ENCODE measurements around the gene PRKCD. TPM values are rescaled to one million over a fixed set of nuclear protein-coding genes. Genes with fewer than 3 reads are reported as not detected.

PRKCD gene
- total and polyA plus RNA-seq, 9 of the 15 experiments (the other 6 are each of a cell fraction or from before 2014, with no cell fraction given): 2.5 to 19.5 (median 6.1) TPM

DNA sequence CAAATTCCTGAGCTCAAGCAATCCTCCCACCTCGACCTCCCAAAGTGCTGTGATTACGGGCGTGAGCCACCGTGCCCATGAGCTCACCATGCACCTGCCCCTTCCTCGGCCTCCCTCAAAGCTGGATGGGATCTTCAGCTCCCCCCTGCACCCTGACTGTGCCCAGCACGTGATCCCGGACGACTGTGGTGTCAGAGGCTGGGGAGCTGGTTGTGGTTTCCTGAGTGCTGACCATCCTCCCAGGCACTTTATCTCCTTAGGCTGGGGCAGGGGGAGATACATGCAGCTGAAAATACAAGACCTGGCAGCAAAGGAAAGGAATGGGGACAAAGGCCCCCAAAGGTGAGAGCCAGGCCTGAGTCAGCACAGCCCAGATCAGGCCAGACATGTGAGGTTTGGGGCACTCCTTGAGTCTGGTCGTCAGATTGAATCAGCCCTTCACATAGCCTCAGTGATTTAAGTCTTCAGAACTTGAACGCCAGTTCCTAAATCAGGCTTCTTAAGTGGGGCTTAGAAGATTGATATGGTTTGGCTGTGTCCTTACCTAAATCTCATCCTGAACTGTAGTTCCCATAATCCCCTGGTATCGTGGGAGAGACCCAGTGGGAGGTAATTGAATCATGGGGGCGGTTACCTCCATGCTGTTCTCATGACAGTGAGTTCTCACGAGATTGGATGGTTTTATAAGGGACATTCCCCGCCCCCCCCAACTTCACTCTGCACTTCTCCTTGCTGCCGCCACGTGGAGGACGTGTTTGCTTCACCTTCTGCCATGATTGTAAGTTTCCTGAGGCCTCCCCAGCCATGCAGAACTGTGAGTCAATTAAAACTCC, 35.8 kb downstream of the PRKCD start:
- ChIA-PET POLR2A (interaction anchor here (0.7 to 1.2 kb wide), 5 partner anchors 82 to 254 kb away, joined by 3 to 5 read pairs (median 3); no protein-coding TSS in a partner anchor), CTCF (ENCODE audit: low intra/inter-chr PET ratio) (interaction anchor here (0.8 to 2.5 kb wide), 3 partner anchors 83 to 513 kb away, joined by 4 to 32 read pairs (median 4); no protein-coding TSS in a partner anchor)
- intact Hi-C loops (cut with micrococcal nuclease): loop anchor here (1.0 to 5.0 kb wide), 3 partner anchors 64 to 346 kb away; partner anchors contain the start of gene RFT1
- Histone ChIP-seq H3K9ac (ENCODE audit: insufficient read depth in 1 of 2, low read depth in 2 of 2, low read length in 2 of 2) (peak overlapping the region; percentile 26 to 34; a peak in 1 of 4 replicates), H4K20me1 (replicated peaks; ENCODE audit: control insufficient read depth, insufficient read depth, low read length) (0 out of 2 replicates have a peak, but pooled peaks cover 5% of the 10 kb centered on the region), H3K27me3 (ENCODE audit: control insufficient read depth in 2 of 2, insufficient read depth in 2 of 2, low read length in 2 of 2) (no peaks in the 10 kb centered on the region), H2AFZ (ENCODE audit: low read depth, low read length) (peak overlapping the region; percentile 72), H3K4me1 (replicated peaks in 1 of 2; ENCODE audit: control insufficient read depth in 2 of 2, insufficient read depth in 2 of 2, low read length in 2 of 2) (peaks cover 9 to 19% of the 10 kb centered on the region in 2 experiments; a peak in 4 of 5 replicates), H3K36me3 (ENCODE audit: control insufficient read depth, insufficient read depth, low read length) (0 out of 3 replicates have a peak, but pooled peaks cover 2% of the 10 kb centered on the region), H3K27ac (ENCODE audit: extremely low read depth, low read depth, low read length) (peak overlapping the region; percentile 30; the same call in 2 of the 3 replicates), H3K9me1 (ENCODE audit: control insufficient read depth, insufficient read depth, low read length) (no peaks in the 10 kb centered on the region), H3K79me2 (ENCODE audit: control insufficient read depth, insufficient read depth, low read length) (no peaks in the 10 kb centered on the region), H3K4me2 (ENCODE audit: insufficient read depth, low read length) (peak overlapping the region; percentile 55), H3K9me3 (replicated peaks; ENCODE audit: control insufficient read depth, insufficient read depth, low read depth, low read length) (no peaks in the 10 kb centered on the region), H3K4me3 (no peak overlapping the region)
- peak in 3 of 4 experiments; percentile 21 to 87 (median 38) for DNase-seq (ENCODE audit: extremely low read depth in 1 of 4, low spot score in 3 of 4)
- no TSS peak for BruUV-seq (replicated peaks)
- peak; percentile 87 for FAIRE-seq
- in situ Hi-C loops (cut with MboI): loop anchor here (5.0 kb wide), 1 partner anchor 84 kb away; no protein-coding TSS in a partner anchor
- peak; percentile 83 for ATAC-seq
- WGBS (ENCODE audit: insufficient coverage, low coverage, missing lambda C conversion rate): 22% methylated on average over 15 of the region's 17 CpGs
- TF ChIP-seq LEF1 (IDR thresholded peaks at IDR 0.05) (0 out of 2 replicates have a peak, but pooled peaks have one; percentile 9), SIN3A (IDR thresholded peaks at IDR 0.05; ENCODE audit: borderline replicate concordance in 2 of 2, control insufficient read depth in 1 of 2, low read depth in 2 of 2, low read length in 2 of 2) (no peak), MAFG (tag; conservative IDR thresholded peaks at IDR 0.05) (no peak), HDAC2 (IDR thresholded peaks at IDR 0.05) (peak; percentile 57; the same call in 1 of the 2 replicates), RNF2 (IDR thresholded peaks at IDR 0.05) (no peak), ATF7 (IDR thresholded peaks at IDR 0.05) (peak; percentile 22; the same call in 1 of the 2 replicates), MAFK (IDR thresholded peaks at IDR 0.05; ENCODE audit: low read length) (no peak), MCM3 (IDR thresholded peaks at IDR 0.05) (no peak), CREB1 (IDR thresholded peaks at IDR 0.05) (no peak), CREB1 (CRISPR knock-in tag; IDR thresholded peaks at IDR 0.05) (peak; percentile 48; the same call in 1 of the 2 replicates), ZBTB1 (CRISPR knock-in tag; IDR thresholded peaks at IDR 0.05; ENCODE audit: borderline replicate concordance, low read depth) (no peak), EP400 (IDR thresholded peaks at IDR 0.05) (peak; percentile 78), HDAC3 (IDR thresholded peaks at IDR 0.05; ENCODE audit: borderline replicate concordance, partially characterized antibody) (peak; percentile 48), TAF7 (tag; IDR thresholded peaks at IDR 0.05) (0 out of 2 replicates have a peak, but pooled peaks have one; percentile 31), KDM1A (IDR thresholded peaks at IDR 0.05) (peak; percentile 87 to 94), ZNF431 (CRISPR knock-in tag; IDR thresholded peaks at IDR 0.05) (no peak), SP1 (CRISPR knock-in tag; IDR thresholded peaks at IDR 0.05) (peak; percentile 30; the same call in 1 of the 2 replicates), TBP (optimal IDR thresholded peaks at IDR 0.05; ENCODE audit: low read depth, low read length) (peak; percentile 78), JUN (IDR thresholded peaks at IDR 0.05; ENCODE audit: borderline replicate concordance, low read depth, low read length) (no peak), JUN (CRISPR knock-in tag; IDR thresholded peaks at IDR 0.05; ENCODE audit: borderline replicate concordance) (no peak)
- TF ChIP-seq, protein P1, sequence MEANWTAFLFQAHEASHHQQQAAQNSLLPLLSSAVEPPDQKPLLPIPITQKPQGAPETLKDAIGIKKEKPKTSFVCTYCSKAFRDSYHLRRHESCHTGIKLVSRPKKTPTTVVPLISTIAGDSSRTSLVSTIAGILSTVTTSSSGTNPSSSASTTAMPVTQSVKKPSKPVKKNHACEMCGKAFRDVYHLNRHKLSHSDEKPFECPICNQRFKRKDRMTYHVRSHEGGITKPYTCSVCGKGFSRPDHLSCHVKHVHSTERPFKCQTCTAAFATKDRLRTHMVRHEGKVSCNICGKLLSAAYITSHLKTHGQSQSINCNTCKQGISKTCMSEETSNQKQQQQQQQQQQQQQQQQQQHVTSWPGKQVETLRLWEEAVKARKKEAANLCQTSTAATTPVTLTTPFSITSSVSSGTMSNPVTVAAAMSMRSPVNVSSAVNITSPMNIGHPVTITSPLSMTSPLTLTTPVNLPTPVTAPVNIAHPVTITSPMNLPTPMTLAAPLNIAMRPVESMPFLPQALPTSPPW (CRISPR knock-in tag; IDR thresholded peaks at IDR 0.05): peak; percentile 70
